Neuron (in vitro differentiated cells): ENCODE data around the gene CD86.

Source experiments
- H2AFZ ChIP-seq: one replicate; pipeline ENCODE4 v1.6.1; 2013; ENCODE audit warnings: low read depth, mild to moderate bottlenecking, inconsistent platforms, low read length, moderate library complexity
- H3K27me3 ChIP-seq: one replicate; pipeline ENCODE4 v1.6.1; 2013; ENCODE audit warnings: low read length; ENCODE audit not compliant: insufficient read depth
- H3K36me3 ChIP-seq: one replicate; pipeline ENCODE4 v1.6.1; 2013; ENCODE audit warnings: low read length; ENCODE audit not compliant: insufficient read depth
- H3K4me1 ChIP-seq: one replicate; pipeline ENCODE4 v1.6.1; 2013; ENCODE audit warnings: low read length; ENCODE audit not compliant: insufficient read depth
- H3K4me3 ChIP-seq: 2 replicates; pipeline ENCODE4 v1.5.1; 2013; ENCODE audit warnings: mild to moderate bottlenecking, low read length, moderate library complexity
- H3K9me3 ChIP-seq: one replicate; pipeline ENCODE4 v1.6.1; 2013; ENCODE audit warnings: low read length

The CD86 gene

GRCh38 chr3:122085673-122086072, 30.5 kb downstream of the CD86 start:
- Histone ChIP-seq H3K4me1 (peaks cover 4% of the 10 kb centered on the region), H2AFZ (no peak overlapping the region), H3K4me3 (no peak overlapping the region), H3K9me3 (no peaks in the 10 kb centered on the region), H3K27me3 (peaks cover 4% of the 10 kb centered on the region), H3K36me3 (no peaks in the 10 kb centered on the region)

GRCh38 chr3:122088531-122088930, 33.4 kb downstream of the CD86 start:
- H3K4me1 ChIP-seq: peaks cover 26% of the 10 kb centered on the region
- H3K36me3 ChIP-seq: no peaks in the 10 kb centered on the region
- H3K9me3 ChIP-seq: no peaks in the 10 kb centered on the region
- H3K27me3 ChIP-seq: no peaks in the 10 kb centered on the region
- H2AFZ ChIP-seq: no peak overlapping the region
- no peak overlapping the region for H3K4me3 ChIP-seq

- H3K4me1 ChIP-seq: peaks cover 26% of the 10 kb centered on the region
- H3K4me3 ChIP-seq: no peak overlapping the region
- H3K36me3 ChIP-seq: no peaks in the 10 kb centered on the region
- no peaks in the 10 kb centered on the region for H3K27me3 ChIP-seq
- peak overlapping the region; percentile 6 for H2AFZ ChIP-seq
- no peaks in the 10 kb centered on the region for H3K9me3 ChIP-seq
These were observed 36.6 kb downstream of the CD86 start for GRCh38 chr3:122091602-122092295.

- H3K36me3 ChIP-seq: no peaks in the 10 kb centered on the region
- H3K4me1 ChIP-seq: peaks cover 26% of the 10 kb centered on the region
These were observed 37.5 kb downstream of the CD86 start for GRCh38 chr3:122092460-122093165.

GRCh38 chr3:122094125-122094524, 39.0 kb downstream of the CD86 start:
- no peaks in the 10 kb centered on the region for H3K9me3 ChIP-seq
- H3K27me3 ChIP-seq: no peaks in the 10 kb centered on the region
- peaks cover 26% of the 10 kb centered on the region for H3K4me1 ChIP-seq
- H3K4me3 ChIP-seq: no peak overlapping the region
- no peaks in the 10 kb centered on the region for H3K36me3 ChIP-seq
- no peak overlapping the region for H2AFZ ChIP-seq

More at GRCh38 chr3:122092460-122093165, 37.5 kb downstream of the CD86 start:
- Histone ChIP-seq H3K9me3 (no peaks in the 10 kb centered on the region), H3K27me3 (no peaks in the 10 kb centered on the region), H2AFZ (peak overlapping the region; percentile 6), H3K4me3 (no peak overlapping the region)

GRCh38 chr3:122094693-122095092, 39.5 kb downstream of the CD86 start:
- Histone ChIP-seq H2AFZ (no peak overlapping the region), H3K4me1 (peaks cover 26% of the 10 kb centered on the region), H3K36me3 (no peaks in the 10 kb centered on the region), H3K9me3 (no peaks in the 10 kb centered on the region), H3K27me3 (no peaks in the 10 kb centered on the region), H3K4me3 (no peak overlapping the region)

- no peak overlapping the region for H2AFZ ChIP-seq
- H3K9me3 ChIP-seq: no peaks in the 10 kb centered on the region
- H3K27me3 ChIP-seq: no peaks in the 10 kb centered on the region
- no peak overlapping the region for H3K4me3 ChIP-seq
- peaks cover 24% of the 10 kb centered on the region for H3K4me1 ChIP-seq
- no peaks in the 10 kb centered on the region for H3K36me3 ChIP-seq
These were observed 42.0 kb downstream of the CD86 start for GRCh38 chr3:122097141-122097540.

GRCh38 chr3:122098611-122099010, 43.4 kb downstream of the CD86 start:
- H2AFZ ChIP-seq: no peak overlapping the region

GRCh38 chr3:122099255-122099654, 44.1 kb downstream of the CD86 start:
- H2AFZ ChIP-seq: no peak overlapping the region
- no peaks in the 10 kb centered on the region for H3K9me3 ChIP-seq
- peaks cover 31% of the 10 kb centered on the region for H3K4me1 ChIP-seq
- no peaks in the 10 kb centered on the region for H3K36me3 ChIP-seq
- H3K4me3 ChIP-seq: no peak overlapping the region
- H3K27me3 ChIP-seq: no peaks in the 10 kb centered on the region

More at GRCh38 chr3:122098611-122099010, 43.4 kb downstream of the CD86 start:
- H3K9me3 ChIP-seq: no peaks in the 10 kb centered on the region
- no peaks in the 10 kb centered on the region for H3K36me3 ChIP-seq
- no peaks in the 10 kb centered on the region for H3K27me3 ChIP-seq
- H3K4me3 ChIP-seq: no peak overlapping the region
- H3K4me1 ChIP-seq: peaks cover 29% of the 10 kb centered on the region

GRCh38 chr3:122100083-122100482, 44.9 kb downstream of the CD86 start:
- Histone ChIP-seq H3K9me3 (no peaks in the 10 kb centered on the region), H3K4me3 (no peak overlapping the region), H2AFZ (no peak overlapping the region), H3K36me3 (no peaks in the 10 kb centered on the region), H3K27me3 (no peaks in the 10 kb centered on the region), H3K4me1 (peaks cover 31% of the 10 kb centered on the region)

- Histone ChIP-seq H2AFZ (no peak overlapping the region), H3K4me3 (no peak overlapping the region), H3K9me3 (no peaks in the 10 kb centered on the region), H3K4me1 (peaks cover 31% of the 10 kb centered on the region), H3K27me3 (no peaks in the 10 kb centered on the region), H3K36me3 (no peaks in the 10 kb centered on the region)
These were observed 45.7 kb downstream of the CD86 start for GRCh38 chr3:122100591-122101463.

GRCh38 chr3:122101646-122102045, 46.5 kb downstream of the CD86 start:
- no peaks in the 10 kb centered on the region for H3K9me3 ChIP-seq
- no peaks in the 10 kb centered on the region for H3K27me3 ChIP-seq
- no peak overlapping the region for H2AFZ ChIP-seq
- H3K4me3 ChIP-seq: no peak overlapping the region
- peaks cover 31% of the 10 kb centered on the region for H3K4me1 ChIP-seq
- no peaks in the 10 kb centered on the region for H3K36me3 ChIP-seq
